AG04449 (cell line): ENCODE results near the gene WDTC1.

Experiments
- CTCF ChIA-PET: fragments of 350-600 bp; formaldehyde crosslinking; extraction: SDS; loops from one replicate; lab custom pipeline; 2021; ENCODE audit warnings: antibody characterized with exemption; lab: Yijun Ruan, JAX
- POLR2A ChIA-PET: fragments of 400-600, 350-600 bp; formaldehyde crosslinking; extraction: SDS; loops from one replicate; lab custom pipeline; 2020; ENCODE audit warnings: antibody characterized with exemption, inconsistent platforms; lab: Yijun Ruan, JAX
- DNase-seq: peaks from one replicate; pipeline ENCODE4 v3.0.0-alpha.2; 2010; ENCODE audit warnings: low read depth, low spot score
- H3K4me3 ChIP-seq: 2 replicates; pipeline ENCODE4 v1.5.1; 2011; ENCODE audit warnings: low read depth, mild to moderate bottlenecking, control low read depth, low read length
- CTCF ChIP-seq: IDR thresholded peaks from one replicate; pipeline ENCODE4 v1.5.1; 2011; ENCODE audit warnings: mild to moderate bottlenecking, moderate library complexity, low read length, control low read depth, inconsistent platforms; ENCODE audit not compliant: insufficient read depth; ENCODE audit errors: missing control alignments

The WDTC1 gene

GRCh38 chr1:27332536-27333281, 98.3 kb downstream of the WDTC1 start:
- ChIA-PET POLR2A (interaction anchor here (1.2 to 1.7 kb wide), 3 partner anchors 10 to 17 kb away, joined by 3 to 6 read pairs (median 3); no protein-coding TSS in a partner anchor), CTCF (interaction anchor here (0.7 to 6.4 kb wide), 31 partner anchors 9 to 330 kb away, joined by 3 to 89 read pairs (median 8); partner anchors contain the start of genes AHDC1, GPR3, MAP3K6 and SYTL1)
- H3K4me3 ChIP-seq: no peak overlapping the region
- peak; percentile 85 for TF ChIP-seq CTCF
- no peak for DNase-seq

GRCh38 chr1:27333717-27334279, 99.4 kb downstream of the WDTC1 start:
- POLR2A ChIA-PET: interaction anchor here (1.7 kb wide), 1 partner anchor 15 kb away, joined by 6 read pairs; no protein-coding TSS in a partner anchor
- CTCF ChIA-PET: interaction anchor here (0.5 to 6.4 kb wide), 25 partner anchors 10 to 427 kb away, joined by 3 to 89 read pairs (median 10); partner anchors contain the start of genes AHDC1, GPR3, MAP3K6 and SYTL1
- no peak overlapping the region for H3K4me3 ChIP-seq
- no peak for TF ChIP-seq CTCF
- DNase-seq: no peak

GRCh38 chr1:27335506-27336422, 101.3 kb downstream of the WDTC1 start:
- POLR2A ChIA-PET: no interaction called here
- no peak for TF ChIP-seq CTCF
- CTCF ChIA-PET: interaction anchor here (0.7 to 6.4 kb wide), 11 partner anchors 9 to 271 kb away, joined by 3 to 89 read pairs (median 7); partner anchors contain the start of genes MAP3K6, SYTL1 and TMEM222

GRCh38 chr1:27336756-27337155, 102.3 kb downstream of the WDTC1 start:
- no peak overlapping the region for H3K4me3 ChIP-seq
- ChIA-PET POLR2A (no interaction called here), CTCF (interaction anchor here (0.9 to 6.4 kb wide), 7 partner anchors 10 to 270 kb away, joined by 3 to 89 read pairs (median 7); no protein-coding TSS in a partner anchor)
- DNase-seq: no peak
- TF ChIP-seq CTCF: no peak

More at GRCh38 chr1:27335506-27336422, 101.3 kb downstream of the WDTC1 start:
- no peak overlapping the region for H3K4me3 ChIP-seq
- DNase-seq: no peak

- ChIA-PET POLR2A (interaction anchor here (1.0 kb wide), 1 partner anchor 15 kb away, joined by 3 read pairs; no protein-coding TSS in a partner anchor), CTCF (interaction anchor here (1.6 to 2.8 kb wide), 6 partner anchors 11 to 39 kb away, joined by 5 to 12 read pairs (median 8); partner anchors contain the start of gene MAP3K6)
- DNase-seq: no peak
Measured at GRCh38 chr1:27338751-27339150, 104.3 kb downstream of the WDTC1 start.

More at GRCh38 chr1:27338751-27339150, 104.3 kb downstream of the WDTC1 start:
- no peak for TF ChIP-seq CTCF
- H3K4me3 ChIP-seq: no peak overlapping the region
